Measurements from ENCODE around the gene GABPB1.
"Not testable (repeated sequence)": the region's sequence is repeated elsewhere in the genome, so short reads cannot be mapped to it uniquely, and the experiment has no call there.

GABPB1 gene

DNA sequence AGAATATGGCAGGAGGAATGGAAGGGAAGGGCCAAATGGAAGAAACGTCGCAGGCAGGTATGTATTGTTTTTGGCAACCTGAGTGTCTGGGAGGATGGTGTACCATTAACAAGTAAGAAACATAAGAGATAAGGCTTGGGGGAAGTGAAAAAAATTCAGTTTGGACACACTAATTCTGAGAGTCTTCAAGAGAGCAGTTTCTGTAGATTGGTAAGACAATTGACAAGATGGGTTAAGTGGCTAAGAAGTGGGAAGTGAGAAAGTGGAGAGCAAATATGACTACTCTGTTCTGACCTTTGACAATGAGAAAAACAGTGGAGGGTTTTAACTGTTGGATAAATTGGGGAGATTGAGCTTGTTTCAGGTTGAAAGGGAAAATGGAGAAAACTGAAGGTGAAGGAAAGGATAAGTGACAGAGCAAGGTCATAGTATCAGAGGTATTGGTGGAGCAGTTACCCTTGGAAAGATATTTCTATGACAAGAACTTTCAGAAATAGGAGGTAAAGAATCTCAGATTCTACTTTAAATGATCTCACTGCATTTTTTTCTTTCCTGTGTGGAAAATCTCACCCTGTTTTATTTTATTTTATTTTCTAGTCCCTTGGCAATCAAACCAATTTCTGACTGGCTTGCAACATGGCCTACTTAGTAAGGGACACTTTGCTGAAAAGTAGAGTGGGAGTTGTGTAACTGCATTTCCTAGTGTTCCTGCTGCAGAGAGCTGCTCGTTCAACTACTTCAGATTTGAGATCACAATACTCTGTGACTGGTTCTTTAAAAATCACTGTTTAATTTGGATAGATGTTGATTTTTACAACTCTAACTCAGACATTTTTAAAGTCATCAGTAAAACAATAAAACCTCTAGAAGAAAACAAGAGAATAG is 23.1 kb upstream of the GABPB1 start:
- DNase-seq (ENCODE audit: low read depth) = no peak
- TF ChIP-seq, protein P1, sequence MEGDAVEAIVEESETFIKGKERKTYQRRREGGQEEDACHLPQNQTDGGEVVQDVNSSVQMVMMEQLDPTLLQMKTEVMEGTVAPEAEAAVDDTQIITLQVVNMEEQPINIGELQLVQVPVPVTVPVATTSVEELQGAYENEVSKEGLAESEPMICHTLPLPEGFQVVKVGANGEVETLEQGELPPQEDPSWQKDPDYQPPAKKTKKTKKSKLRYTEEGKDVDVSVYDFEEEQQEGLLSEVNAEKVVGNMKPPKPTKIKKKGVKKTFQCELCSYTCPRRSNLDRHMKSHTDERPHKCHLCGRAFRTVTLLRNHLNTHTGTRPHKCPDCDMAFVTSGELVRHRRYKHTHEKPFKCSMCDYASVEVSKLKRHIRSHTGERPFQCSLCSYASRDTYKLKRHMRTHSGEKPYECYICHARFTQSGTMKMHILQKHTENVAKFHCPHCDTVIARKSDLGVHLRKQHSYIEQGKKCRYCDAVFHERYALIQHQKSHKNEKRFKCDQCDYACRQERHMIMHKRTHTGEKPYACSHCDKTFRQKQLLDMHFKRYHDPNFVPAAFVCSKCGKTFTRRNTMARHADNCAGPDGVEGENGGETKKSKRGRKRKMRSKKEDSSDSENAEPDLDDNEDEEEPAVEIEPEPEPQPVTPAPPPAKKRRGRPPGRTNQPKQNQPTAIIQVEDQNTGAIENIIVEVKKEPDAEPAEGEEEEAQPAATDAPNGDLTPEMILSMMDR (IDR thresholded peaks at IDR 0.05; ENCODE audit: insufficient read depth, low read depth, low read length, missing control alignments) = no peak
- no peak overlapping the region for H3K4me3 ChIP-seq (ENCODE audit: low read length)

DNA sequence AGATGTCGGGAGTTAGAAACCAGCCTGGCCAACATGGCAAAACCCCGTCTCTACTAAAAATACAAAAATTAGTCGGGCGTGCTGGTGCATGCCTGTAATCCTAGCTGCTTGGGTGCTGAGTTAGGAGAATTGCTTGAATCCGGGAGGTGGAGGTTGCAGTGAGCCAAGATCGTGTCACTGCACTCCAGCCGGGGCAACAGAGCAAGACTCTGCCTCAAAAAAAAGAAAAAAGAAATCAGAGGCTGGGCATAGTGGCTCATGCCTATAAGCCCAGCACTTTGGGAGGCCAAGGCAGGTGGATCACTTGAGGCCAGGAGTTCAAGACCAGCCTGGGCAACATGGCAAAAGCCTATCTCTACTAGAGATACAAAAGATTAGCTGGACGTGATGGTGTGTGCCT is 14.6 kb upstream of the GABPB1 start:
- not testable (repeated sequence) for DNase-seq (ENCODE audit: low read depth); H3K4me3 ChIP-seq (ENCODE audit: low read length)

DNA sequence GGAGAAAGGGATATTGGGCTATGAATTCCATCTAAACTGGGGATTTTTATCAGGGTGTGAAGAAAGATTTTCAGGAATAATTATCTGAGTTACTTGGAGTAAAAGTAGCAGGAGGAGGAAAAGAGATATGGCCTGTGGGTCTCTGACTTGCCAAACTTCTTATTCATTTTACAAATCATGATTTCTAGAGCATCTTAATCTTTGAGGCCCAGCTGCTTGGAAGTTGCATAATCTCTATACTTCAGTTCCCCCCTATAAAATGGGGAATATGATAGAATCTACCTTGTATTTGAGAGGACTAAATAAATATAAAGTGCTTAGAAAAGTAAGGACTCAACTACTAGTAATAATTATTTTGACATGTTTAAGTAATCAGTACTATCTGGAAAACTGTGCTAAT is 11.0 kb upstream of the GABPB1 start:
- TF ChIP-seq, protein P1 (IDR thresholded peaks at IDR 0.05; ENCODE audit: insufficient read depth, low read depth, low read length, missing control alignments) = no peak
- DNase-seq (ENCODE audit: low read depth) = no peak
- no peak overlapping the region for H3K4me3 ChIP-seq (ENCODE audit: low read length)

DNA sequence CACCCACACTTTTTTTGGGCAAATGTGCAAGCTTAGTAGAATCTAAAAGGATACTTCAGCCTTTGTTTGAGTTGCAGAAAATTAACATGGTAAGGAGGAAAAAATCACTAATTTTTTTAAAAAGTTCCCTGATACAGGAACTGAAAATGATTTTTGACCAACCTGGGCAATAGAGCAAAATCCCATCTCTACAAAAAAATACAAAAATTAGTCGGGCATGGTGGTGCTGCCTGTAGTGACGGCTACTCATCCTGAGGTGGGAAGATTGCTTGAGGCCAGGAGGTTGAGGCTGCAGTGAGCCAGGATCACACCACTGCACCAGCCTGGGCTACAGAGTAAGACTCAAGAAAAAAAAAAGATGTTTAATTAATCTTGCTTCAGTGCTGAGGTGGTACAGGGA is 10.6 kb upstream of the GABPB1 start:
- H3K4me3 ChIP-seq (ENCODE audit: low read length) = no peak overlapping the region

DNA sequence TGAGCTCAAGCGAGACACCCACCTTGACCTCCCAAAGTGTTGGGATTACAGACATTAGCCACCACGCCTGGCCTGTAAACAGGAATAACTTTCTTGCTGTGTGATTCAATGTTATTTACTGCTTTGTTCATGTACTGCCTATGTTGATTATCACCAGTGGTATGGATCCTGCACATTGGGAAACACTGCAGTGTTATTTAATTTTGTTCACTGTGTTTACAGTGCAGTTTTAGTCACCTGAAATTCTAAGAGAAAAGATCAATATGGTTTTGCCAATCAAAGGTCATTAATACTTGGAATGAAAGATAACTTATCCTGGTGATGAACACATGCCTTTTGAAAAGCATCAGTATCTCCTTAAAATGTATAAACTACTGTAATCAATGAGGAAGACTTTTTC is 8.6 kb upstream of the GABPB1 start:
- no peak overlapping the region for H3K4me3 ChIP-seq (ENCODE audit: low read length)
- no peak for DNase-seq (ENCODE audit: low read depth)
- TF ChIP-seq, protein P1 (IDR thresholded peaks at IDR 0.05; ENCODE audit: insufficient read depth, low read depth, low read length, missing control alignments) = no peak

More for the DNA sequence above, 10.6 kb upstream of the GABPB1 start:
- TF ChIP-seq, protein P1 (IDR thresholded peaks at IDR 0.05; ENCODE audit: insufficient read depth, low read depth, low read length, missing control alignments) = no peak
- DNase-seq (ENCODE audit: low read depth) = no peak

DNA sequence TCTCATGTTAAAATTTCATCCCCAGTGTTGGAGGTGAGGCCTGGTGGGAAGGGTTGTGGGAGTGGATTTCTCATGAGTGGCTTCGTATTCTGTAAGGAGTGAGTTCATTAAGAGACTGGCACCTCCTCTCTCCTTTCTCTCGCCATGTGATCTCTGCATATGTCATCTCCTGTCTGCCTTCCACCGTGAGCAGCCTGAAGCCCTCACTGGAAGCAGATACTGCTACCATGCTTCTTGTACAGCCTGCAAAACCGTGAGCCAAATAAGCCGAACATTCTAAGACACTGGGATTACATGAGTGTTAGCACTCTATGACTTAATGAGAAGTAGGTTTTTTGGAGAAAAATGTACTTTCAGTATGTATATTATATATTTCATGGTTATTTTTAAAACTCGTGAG is 6.8 kb upstream of the GABPB1 start:
- TF ChIP-seq, protein P1 (IDR thresholded peaks at IDR 0.05; ENCODE audit: insufficient read depth, low read depth, low read length, missing control alignments) = no peak
- H3K4me3 ChIP-seq (ENCODE audit: low read length) = no peak overlapping the region
- DNase-seq (ENCODE audit: low read depth) = no peak

DNA sequence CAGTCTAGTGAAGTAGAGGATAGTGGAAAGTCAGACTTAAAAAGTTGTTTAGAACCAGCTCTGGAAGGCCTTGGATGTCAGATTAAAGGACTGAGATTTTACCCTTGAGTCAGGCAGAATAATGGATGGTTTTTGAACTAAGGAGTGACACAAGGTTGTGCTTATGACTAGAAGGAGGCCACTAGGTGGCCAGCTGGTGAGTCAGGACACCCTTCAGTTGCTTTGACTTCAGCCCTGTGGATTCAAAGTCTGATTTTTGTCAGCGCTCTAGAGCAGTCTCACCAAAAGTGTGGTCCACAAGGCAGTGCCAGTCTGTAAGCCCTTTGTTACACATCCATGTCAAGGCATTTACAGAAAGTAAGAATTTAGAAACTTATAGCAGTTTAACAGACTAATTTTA is 3.8 kb upstream of the GABPB1 start:
- TF ChIP-seq, protein P1 (IDR thresholded peaks at IDR 0.05; ENCODE audit: insufficient read depth, low read depth, low read length, missing control alignments) = peak; percentile 52
- peak; percentile 54 for DNase-seq (ENCODE audit: low read depth)
- H3K4me3 ChIP-seq (ENCODE audit: low read length) = no peak overlapping the region
